SK-N-SH (cell line): ENCODE results near the gene MASP1.

Source experiments
- CTCF ChIP-seq: fragments of 200-600 bp; sonication (generic); IDR thresholded peaks from 2 replicates; pipeline ENCODE4 v1.6.1; 2017; ENCODE audit warnings: antibody characterized with exemption, mild to moderate bottlenecking, moderate library complexity
- EP300 ChIP-seq, 2 experiments: IDR thresholded peaks; 2 replicates each; pipeline versions ENCODE4 v1.4.0 to v1.6.1; 2012; ENCODE audit warnings: borderline replicate concordance in 1 of 2, low read depth in 1 of 2, low read length in 1 of 2
- GATA2 ChIP-seq: sonication (generic); formaldehyde crosslinking; IDR thresholded peaks from 2 replicates; pipeline ENCODE4 v1.5.0; 2020; ENCODE audit warnings: mild to moderate bottlenecking, missing genetic modification reagents
- JUND ChIP-seq: IDR thresholded peaks from 2 replicates; pipeline ENCODE4 v1.4.0; 2012
- NFIC ChIP-seq: IDR thresholded peaks from 2 replicates; pipeline ENCODE4 v1.4.0; 2012; ENCODE audit warnings: borderline replicate concordance
- NRF1 ChIP-seq: IDR thresholded peaks from 2 replicates; pipeline ENCODE4 v1.6.1; 2012; ENCODE audit warnings: low read depth, mild to moderate bottlenecking, low read length
- RAD21 ChIP-seq: IDR thresholded peaks from 2 replicates; pipeline ENCODE4 v1.6.1; 2012; ENCODE audit warnings: mild to moderate bottlenecking, low read length
- RCOR1 ChIP-seq: fragments of 150-350 bp; IDR thresholded peaks from 2 replicates; pipeline ENCODE4 v1.6.1; 2017; ENCODE audit warnings: antibody characterized with exemption, low read length
- TCF12 ChIP-seq: IDR thresholded peaks from 2 replicates; pipeline ENCODE4 v1.4.0; 2012
- TF ChIP-seq, protein P1 (sequence below): IDR thresholded peaks from 2 replicates; pipeline ENCODE4 v1.6.1; 2012; ENCODE audit warnings: mild to moderate bottlenecking, low read depth, low read length, moderate library complexity
- TF ChIP-seq, protein P2 (sequence below): IDR thresholded peaks from 2 replicates; pipeline ENCODE4 v1.4.0; 2012; ENCODE audit warnings: low read depth

DNA sequence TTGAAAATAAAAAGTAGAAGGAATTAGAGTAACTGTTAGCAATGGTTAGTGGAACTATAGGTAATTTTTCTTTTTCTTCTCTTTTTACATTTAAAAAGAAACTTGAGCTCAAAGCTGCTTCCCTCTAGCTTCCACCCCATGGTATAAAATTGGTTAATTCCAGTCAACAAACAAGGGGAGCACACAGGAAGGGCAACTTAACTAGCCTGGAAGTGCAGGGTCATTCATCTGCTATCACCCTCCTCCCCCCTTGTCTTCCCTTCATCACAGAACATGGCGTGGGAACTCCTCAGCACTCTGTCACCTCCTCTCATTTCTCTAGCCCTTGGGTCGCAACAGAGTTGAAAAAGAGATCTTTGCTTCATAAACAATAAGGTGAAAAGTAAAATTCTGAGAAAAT lies 20.0 kb downstream of the MASP1 start:
- no peak for TF ChIP-seq RAD21
- no peak for TF ChIP-seq CTCF
- TF ChIP-seq RCOR1 = no peak
- TF ChIP-seq, protein P1, sequence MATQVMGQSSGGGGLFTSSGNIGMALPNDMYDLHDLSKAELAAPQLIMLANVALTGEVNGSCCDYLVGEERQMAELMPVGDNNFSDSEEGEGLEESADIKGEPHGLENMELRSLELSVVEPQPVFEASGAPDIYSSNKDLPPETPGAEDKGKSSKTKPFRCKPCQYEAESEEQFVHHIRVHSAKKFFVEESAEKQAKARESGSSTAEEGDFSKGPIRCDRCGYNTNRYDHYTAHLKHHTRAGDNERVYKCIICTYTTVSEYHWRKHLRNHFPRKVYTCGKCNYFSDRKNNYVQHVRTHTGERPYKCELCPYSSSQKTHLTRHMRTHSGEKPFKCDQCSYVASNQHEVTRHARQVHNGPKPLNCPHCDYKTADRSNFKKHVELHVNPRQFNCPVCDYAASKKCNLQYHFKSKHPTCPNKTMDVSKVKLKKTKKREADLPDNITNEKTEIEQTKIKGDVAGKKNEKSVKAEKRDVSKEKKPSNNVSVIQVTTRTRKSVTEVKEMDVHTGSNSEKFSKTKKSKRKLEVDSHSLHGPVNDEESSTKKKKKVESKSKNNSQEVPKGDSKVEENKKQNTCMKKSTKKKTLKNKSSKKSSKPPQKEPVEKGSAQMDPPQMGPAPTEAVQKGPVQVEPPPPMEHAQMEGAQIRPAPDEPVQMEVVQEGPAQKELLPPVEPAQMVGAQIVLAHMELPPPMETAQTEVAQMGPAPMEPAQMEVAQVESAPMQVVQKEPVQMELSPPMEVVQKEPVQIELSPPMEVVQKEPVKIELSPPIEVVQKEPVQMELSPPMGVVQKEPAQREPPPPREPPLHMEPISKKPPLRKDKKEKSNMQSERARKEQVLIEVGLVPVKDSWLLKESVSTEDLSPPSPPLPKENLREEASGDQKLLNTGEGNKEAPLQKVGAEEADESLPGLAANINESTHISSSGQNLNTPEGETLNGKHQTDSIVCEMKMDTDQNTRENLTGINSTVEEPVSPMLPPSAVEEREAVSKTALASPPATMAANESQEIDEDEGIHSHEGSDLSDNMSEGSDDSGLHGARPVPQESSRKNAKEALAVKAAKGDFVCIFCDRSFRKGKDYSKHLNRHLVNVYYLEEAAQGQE = no peak
- no peak for TF ChIP-seq NFIC
- no peak for TF ChIP-seq TCF12
- TF ChIP-seq GATA2 = no peak
- TF ChIP-seq EP300 (IDR thresholded peaks at IDR 0.05; ENCODE audit: borderline replicate concordance in 1 of 2, low read depth in 1 of 2, low read length in 1 of 2) = no peak
- TF ChIP-seq, protein P2, sequence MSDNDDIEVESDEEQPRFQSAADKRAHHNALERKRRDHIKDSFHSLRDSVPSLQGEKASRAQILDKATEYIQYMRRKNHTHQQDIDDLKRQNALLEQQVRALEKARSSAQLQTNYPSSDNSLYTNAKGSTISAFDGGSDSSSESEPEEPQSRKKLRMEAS = no peak
- TF ChIP-seq NRF1 = no peak
- no peak for TF ChIP-seq JUND
